ENCODE data around the gene LZTFL1. TPM values are rescaled to one million over a fixed set of nuclear protein-coding genes. Genes with fewer than 3 reads are reported as not detected.

The LZTFL1 gene
- total RNA-seq, 1 donor from 2014 or later, result 3.1 TPM

DNA sequence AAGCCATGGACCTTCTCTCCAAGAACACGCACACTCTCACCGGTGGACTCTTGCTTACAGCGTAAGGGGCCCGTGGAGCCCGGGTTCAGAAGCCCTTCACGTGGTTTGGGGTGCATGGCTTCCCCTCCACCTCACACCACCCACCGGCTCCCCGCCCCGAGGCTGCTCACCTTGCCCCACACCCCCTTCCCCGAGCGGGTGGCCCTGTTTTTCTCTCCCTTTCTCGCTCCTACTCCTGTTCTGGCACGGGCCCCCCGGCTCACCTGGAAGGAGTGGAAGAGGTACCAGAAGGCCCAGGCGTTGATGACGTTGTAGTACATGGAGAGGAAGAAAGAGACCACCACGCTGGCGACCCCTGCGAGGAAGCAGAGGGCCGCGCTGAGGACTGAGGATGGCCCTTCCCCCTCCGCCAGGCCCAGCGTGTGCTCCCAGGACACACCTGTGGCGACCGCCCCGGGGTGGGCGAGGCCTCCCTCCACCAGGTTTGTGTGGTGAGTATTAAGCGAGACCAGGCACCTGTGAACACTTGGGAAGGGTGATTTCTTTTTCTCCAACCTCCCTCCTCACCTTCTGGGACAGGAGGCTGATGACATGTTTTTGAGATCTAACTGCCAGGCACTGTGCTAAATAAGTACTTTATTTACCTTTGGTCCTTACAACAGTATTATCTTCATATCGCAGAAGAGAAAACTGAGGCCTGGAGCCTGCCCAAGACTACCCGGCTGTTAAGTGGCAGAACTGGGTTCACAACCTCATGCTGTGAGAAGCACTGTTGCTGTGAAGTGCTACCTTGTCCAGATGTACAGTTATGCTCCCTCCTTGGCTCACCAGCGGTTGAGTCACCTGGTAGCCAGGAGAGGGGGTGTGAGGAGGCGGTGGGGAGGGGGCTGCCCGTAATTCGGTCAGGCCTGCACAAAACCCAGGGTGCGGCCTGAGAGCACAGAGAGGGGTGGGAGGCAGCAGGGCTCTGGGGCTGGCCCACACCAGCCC lies 61.9 kb downstream of the LZTFL1 start:
- H3K27ac Mint-ChIP-seq, result no peak overlapping the region
- H3K4me3 Mint-ChIP-seq, result no peak overlapping the region
- no peaks in the 10 kb centered on the region for H3K36me3 Mint-ChIP-seq (ENCODE audit: low read depth)
- DNase-seq, result no peak
- H3K9me3 Mint-ChIP-seq, result no peaks in the 10 kb centered on the region
- intact Hi-C loops (cut with micrococcal nuclease), result no loop called here
- peaks cover 14% of the 10 kb centered on the region for H3K27me3 Mint-ChIP-seq
- H3K4me1 Mint-ChIP-seq, result no peaks in the 10 kb centered on the region

DNA sequence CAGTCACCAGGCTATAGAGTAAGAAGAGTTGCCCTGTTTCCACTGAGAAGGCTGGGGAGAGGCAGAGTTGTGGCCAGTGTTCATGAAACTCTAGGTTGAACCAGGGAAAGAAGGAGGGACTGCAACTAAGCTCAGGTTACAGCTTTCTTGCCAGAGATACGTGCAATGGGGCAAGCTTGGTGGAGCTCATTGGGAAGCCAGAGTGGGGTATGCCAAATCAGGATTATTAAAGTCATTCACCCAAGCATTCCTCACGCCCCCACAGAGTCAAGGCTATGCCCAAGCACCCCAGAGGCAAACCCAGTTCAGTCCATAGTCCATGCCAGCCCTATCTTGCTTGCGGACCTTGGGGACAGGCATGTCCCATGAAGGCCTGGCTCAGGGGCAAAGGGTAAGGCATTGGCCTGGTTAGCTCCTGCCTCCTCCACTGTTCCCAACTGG lies 63.1 kb downstream of the LZTFL1 start:
- H3K4me3 Mint-ChIP-seq, result no peak overlapping the region
- peaks cover 10% of the 10 kb centered on the region for H3K27me3 Mint-ChIP-seq
- intact Hi-C loops (cut with micrococcal nuclease), result no loop called here
- no peak for DNase-seq
- no peaks in the 10 kb centered on the region for H3K4me1 Mint-ChIP-seq
- H3K36me3 Mint-ChIP-seq (ENCODE audit: low read depth), result no peaks in the 10 kb centered on the region
- no peaks in the 10 kb centered on the region for H3K9me3 Mint-ChIP-seq
- H3K27ac Mint-ChIP-seq, result no peak overlapping the region

DNA sequence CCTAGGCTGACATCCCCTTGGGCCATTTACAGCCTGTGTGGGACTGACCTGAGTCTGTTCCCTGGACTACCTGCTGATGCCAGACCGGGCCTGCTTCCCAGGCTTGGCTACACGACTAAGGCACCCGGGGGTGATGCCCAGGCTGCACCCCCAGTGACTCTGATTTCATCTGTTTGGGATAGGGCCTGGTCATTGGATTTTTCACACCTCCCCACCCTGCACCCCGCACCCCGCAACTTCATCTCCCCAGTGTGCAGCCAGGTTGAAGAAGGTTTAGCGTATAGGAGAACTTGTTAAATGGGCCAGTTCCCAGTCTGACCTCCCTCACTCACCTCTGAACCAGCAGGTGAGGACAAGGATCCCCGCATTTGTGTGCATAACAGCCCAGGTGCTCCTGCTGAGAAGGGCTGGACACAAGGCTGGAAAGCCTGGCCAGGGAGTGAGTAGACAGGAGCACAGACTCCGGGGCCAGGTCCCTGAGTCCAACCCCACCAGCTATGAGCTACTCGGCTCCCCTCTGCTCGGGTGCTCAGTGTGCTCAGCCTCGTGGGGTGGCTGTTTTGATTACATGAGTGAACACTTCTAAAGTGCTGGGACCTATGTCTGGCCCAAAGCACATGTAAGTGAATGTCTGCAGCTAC lies 64.1 kb downstream of the LZTFL1 start:
- Mint-ChIP-seq H3K4me1 (peaks cover 2% of the 10 kb centered on the region), H3K27me3 (peaks cover 10% of the 10 kb centered on the region), H3K27ac (no peak overlapping the region), H3K36me3 (ENCODE audit: low read depth) (no peaks in the 10 kb centered on the region), H3K4me3 (no peak overlapping the region), H3K9me3 (no peaks in the 10 kb centered on the region)
- DNase-seq, result no peak
- intact Hi-C loops (cut with micrococcal nuclease), result no loop called here

DNA sequence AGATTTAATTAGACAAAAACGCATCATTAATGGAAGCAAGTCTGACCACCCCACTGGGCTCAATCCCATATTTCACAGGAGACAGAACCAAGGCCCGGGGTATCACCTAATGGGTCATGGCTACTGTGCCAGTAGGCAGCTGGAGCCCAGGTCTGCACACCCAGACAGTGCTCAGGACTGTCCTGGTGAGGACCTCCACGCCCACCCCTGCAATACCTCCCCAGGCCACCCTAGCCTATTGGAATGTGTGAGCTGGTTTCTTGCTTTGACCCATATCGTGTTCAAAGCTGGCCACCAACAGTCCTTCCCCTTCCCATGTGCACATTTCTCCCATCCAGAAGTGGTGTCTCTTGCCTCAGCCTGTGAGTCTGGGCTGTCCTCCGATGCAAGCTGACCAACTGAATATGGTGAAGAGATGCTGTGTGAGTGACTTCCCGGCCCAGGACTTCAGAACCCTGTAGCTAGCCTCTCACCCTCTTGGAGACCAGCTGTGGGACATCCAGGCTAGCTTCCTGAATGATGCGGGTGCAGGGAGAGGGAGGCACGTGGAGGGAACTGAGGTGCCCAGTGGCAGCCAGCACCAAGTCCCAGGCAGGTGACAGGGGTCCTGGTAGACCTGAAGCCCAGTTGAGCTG lies 64.7 kb downstream of the LZTFL1 start:
- Mint-ChIP-seq H3K9me3 (no peaks in the 10 kb centered on the region), H3K4me3 (no peak overlapping the region), H3K27ac (no peak overlapping the region), H3K4me1 (peaks cover 8% of the 10 kb centered on the region), H3K27me3 (peaks cover 10% of the 10 kb centered on the region), H3K36me3 (ENCODE audit: low read depth) (no peaks in the 10 kb centered on the region)
- no peak for DNase-seq
- intact Hi-C loops (cut with micrococcal nuclease), result no loop called here

DNA sequence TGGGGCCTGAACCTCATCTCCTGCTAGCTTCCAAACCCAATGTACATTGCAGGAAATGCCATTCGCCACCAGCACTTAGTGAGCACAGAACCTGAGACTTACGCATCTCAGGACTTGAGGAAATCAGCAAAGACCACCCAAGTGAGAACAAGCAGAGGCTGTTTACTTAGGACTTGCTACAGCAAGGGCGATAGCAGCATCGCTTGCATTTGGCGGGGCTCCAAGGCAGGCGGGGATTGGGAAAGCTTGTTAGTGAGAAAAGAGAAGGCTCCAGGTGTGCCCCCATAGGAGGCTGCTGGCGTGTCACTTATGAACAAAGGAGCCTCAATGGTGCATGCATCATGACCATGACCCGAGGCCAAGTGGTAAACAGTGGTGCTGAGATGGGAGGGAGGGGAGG lies 65.3 kb downstream of the LZTFL1 start:
- H3K4me3 Mint-ChIP-seq, result no peak overlapping the region
- H3K4me1 Mint-ChIP-seq, result peaks cover 11% of the 10 kb centered on the region
- H3K36me3 Mint-ChIP-seq (ENCODE audit: low read depth), result no peaks in the 10 kb centered on the region
- H3K9me3 Mint-ChIP-seq, result no peaks in the 10 kb centered on the region
- intact Hi-C loops (cut with micrococcal nuclease), result no loop called here
- no peak for DNase-seq
- H3K27ac Mint-ChIP-seq, result no peak overlapping the region
- peaks cover 15% of the 10 kb centered on the region for H3K27me3 Mint-ChIP-seq

DNA sequence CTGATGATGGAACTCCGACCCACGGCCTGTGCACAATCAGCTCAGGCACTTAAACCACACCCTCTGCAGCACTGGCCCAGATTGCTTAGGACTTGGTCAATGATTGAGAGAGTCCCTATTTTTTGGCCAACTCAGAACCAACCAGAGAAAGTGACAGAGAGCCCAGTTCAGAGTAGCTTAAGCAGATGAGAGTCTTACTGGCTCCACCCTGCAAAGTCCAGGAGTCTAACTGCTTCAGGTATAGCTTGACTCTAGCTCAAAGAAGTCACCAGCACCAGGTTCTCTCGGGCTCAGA lies 65.7 kb downstream of the LZTFL1 start:
- H3K4me3 Mint-ChIP-seq, result no peak overlapping the region
- no peak for DNase-seq
- H3K4me1 Mint-ChIP-seq, result peaks cover 11% of the 10 kb centered on the region
- no peak overlapping the region for H3K27ac Mint-ChIP-seq
- H3K36me3 Mint-ChIP-seq (ENCODE audit: low read depth), result no peaks in the 10 kb centered on the region
- peaks cover 19% of the 10 kb centered on the region for H3K27me3 Mint-ChIP-seq
- no peaks in the 10 kb centered on the region for H3K9me3 Mint-ChIP-seq
- intact Hi-C loops (cut with micrococcal nuclease), result no loop called here

DNA sequence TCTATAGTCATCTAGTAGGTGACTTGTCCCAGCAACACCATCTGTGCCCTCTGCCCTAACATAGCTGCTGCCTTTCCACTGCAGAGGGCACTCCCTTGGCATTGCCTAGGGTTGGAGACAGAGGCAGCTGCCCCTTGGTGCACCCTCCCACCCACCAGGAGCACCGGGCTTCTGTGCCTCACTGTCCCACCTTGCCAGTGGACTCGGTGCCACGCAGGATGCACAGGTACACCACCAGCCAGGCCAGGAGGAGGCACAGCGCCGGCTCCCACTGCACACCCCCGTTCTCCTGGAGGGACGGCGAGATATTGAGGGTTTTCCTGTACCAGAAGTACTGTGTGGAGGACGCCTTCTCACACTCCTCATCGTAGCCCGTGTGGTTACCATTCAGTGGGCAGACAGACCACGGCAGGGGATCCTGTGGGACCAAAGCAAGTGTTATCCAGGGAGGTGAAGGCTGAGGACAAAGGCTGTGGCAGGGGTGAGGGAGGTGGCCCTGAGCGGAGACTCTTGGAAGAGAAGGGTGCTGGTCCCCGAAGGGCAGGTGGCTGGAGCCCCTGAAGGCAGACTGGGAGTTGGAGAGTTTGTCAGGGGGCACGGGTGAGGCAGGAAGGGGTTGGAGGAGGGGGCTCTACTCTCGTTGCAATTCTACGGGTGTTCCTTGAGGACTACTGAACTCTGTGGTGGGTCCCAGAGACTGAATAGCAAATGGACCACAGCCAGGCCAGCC lies 66.2 kb downstream of the LZTFL1 start:
- H3K27me3 Mint-ChIP-seq, result peaks cover 24% of the 10 kb centered on the region
- DNase-seq, result no peak
- H3K27ac Mint-ChIP-seq, result no peak overlapping the region
- no peaks in the 10 kb centered on the region for H3K9me3 Mint-ChIP-seq
- no peak overlapping the region for H3K4me3 Mint-ChIP-seq
- peaks cover 11% of the 10 kb centered on the region for H3K4me1 Mint-ChIP-seq
- H3K36me3 Mint-ChIP-seq (ENCODE audit: low read depth), result no peaks in the 10 kb centered on the region
- intact Hi-C loops (cut with micrococcal nuclease), result no loop called here

DNA sequence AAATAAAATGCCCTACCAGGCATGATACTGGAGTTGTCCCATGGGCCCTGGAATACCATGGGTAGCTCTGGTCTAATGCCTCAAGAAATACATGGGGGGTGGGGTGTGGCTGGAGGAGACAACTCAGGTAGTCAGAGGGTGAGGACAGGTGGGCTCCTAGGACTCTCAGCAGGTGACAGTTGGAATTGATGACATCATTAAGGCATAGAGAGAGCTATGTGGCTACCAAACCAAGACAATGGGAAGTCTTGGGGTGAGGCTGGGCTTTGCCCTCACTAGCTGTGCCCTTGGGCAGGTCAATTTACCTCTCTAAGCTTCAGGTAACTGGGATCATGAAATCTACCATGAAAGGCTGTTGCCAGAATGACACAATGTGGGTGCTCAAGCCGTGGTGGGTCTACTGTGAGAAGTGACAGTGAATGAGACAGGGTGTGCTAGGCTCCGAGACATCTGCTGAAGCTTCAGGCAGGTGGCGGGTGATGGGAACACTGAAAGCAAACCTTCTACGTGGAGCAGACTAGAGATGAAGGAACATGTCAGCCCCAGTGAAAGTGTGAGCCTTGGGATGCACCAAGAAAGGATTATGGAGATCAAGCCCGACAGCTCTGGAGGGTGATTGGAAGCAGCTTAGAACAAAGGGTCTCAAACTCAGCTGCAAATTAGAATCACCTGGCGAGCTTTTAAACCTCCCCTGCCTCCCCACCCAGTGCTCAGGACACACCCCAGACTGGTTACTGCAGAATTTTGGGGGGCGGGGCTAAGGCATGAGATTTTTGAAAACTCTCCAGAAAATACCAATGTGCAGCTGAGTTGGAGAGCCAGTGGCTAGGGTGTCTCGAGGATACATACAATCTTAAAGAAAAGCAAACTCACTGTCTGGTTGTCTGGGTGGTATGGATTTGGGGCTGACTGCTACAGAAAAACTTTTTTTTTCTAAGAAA lies 67.1 kb downstream of the LZTFL1 start:
- H3K4me1 Mint-ChIP-seq, result peaks cover 11% of the 10 kb centered on the region
- DNase-seq, result no peak
- peaks cover 32% of the 10 kb centered on the region for H3K27me3 Mint-ChIP-seq
- peak overlapping the region; percentile 42 for H3K27ac Mint-ChIP-seq
- intact Hi-C loops (cut with micrococcal nuclease), result no loop called here
- no peaks in the 10 kb centered on the region for H3K9me3 Mint-ChIP-seq
- H3K4me3 Mint-ChIP-seq, result no peak overlapping the region
- H3K36me3 Mint-ChIP-seq (ENCODE audit: low read depth), result no peaks in the 10 kb centered on the region

DNA sequence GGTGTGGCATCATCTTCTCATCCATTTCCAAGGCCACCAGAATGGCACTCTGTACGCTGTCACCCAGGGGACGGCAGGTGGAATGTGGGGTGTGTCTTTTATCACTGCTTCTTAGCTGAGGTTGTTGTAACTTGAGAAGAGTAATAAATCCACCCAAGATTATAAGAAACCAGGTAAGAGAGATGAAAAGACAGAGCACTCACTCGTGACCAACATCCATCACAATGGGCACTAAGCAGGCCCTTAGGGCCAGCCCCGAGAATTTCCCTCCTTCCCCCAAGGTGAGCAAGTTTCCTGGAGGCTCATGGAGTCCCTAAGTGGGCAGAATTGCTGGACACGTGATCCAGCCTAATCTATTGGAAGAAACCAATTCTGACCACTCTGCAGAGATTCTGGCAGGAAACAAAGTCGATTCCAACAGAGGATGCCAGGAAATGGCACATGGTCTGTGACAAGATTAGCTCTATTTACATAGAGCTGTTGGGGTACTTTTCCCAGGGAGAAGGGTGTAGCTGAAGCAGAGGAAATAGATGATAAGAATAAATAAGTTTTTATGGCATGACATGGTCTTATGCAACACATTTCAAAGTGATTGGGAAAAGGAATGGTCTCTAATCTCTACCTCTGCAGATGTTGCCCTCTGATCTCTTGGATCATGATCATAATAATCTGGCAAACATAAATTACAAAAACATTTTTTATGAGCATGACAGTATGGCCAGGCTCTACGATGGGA lies 68.0 kb downstream of the LZTFL1 start:
- H3K4me1 Mint-ChIP-seq, result peaks cover 11% of the 10 kb centered on the region
- peaks cover 40% of the 10 kb centered on the region for H3K27me3 Mint-ChIP-seq
- intact Hi-C loops (cut with micrococcal nuclease), result no loop called here
- no peaks in the 10 kb centered on the region for H3K36me3 Mint-ChIP-seq (ENCODE audit: low read depth)
- H3K4me3 Mint-ChIP-seq, result no peak overlapping the region
- no peaks in the 10 kb centered on the region for H3K9me3 Mint-ChIP-seq
- no peak overlapping the region for H3K27ac Mint-ChIP-seq
- DNase-seq, result no peak

Other genes starting within 250 kb of the LZTFL1 start
- 36.2 and 39.8 TPM in 2 replicates for gene LIMD1, start 247.4 kb downstream of the LZTFL1 start, total RNA-seq
- gene SACM1L, start 152.7 kb downstream of the LZTFL1 start, total RNA-seq, result 88.0 and 91.7 TPM in 2 replicates
- gene SLC6A20, start 45.6 kb downstream of the LZTFL1 start, total RNA-seq, result not detected in 2 replicates
- gene CCR9, start 44.4 kb upstream of the LZTFL1 start, total RNA-seq, result not detected in 2 replicates
- gene CXCR6, start 101.3 kb upstream of the LZTFL1 start, total RNA-seq, result 15.2 TPM in 2 replicates
- 16.5 and 16.8 TPM in 2 replicates for gene FYCO1, start 153.7 kb upstream of the LZTFL1 start, total RNA-seq
- gene XCR1, start 185.4 kb upstream of the LZTFL1 start, total RNA-seq, result 0.05 TPM in 1 of 2 replicates, not detected in the other

Data from activated CD4-positive, alpha-beta T cell treated with anti-CD3 and anti-CD28 coated beads, Interleukin-2, amount 10 ng/mL, durations not matched to agents 24 days and 14 days (primary cell).